ENCODE data around the gene RECK. TPM values are rescaled to one million over a fixed set of nuclear protein-coding genes. Genes with fewer than 3 reads are reported as not detected.

RECK gene
- total RNA-seq, 4 donors from 2014 or later = 7.1 to 20.0 (median 18.6) TPM

- whole genome bisulfite sequencing, 2 donors = 15 to 17% methylated on average over 18 of the region's 18 CpGs
- Histone ChIP-seq H3K9me3 (no peaks in the 10 kb centered on the region), H3K27ac (peak overlapping the region; percentile 9 to 58 (median 43)), H3K4me1 (peaks cover 0 to 8% of the 10 kb centered on the region in 2 donors), H3K27me3 (no peaks in the 10 kb centered on the region), H3K4me3 (replicated peaks in 1 of 3) (peak overlapping the region; percentile 43 to 97 (median 83)), H3K36me3 (no peaks in the 10 kb centered on the region)
- intact Hi-C loops (cut with DNase I) = no loop called here
- no peak for DNase-seq
- no peak for TF ChIP-seq POLR2A (IDR thresholded peaks at IDR 0.05)
- TF ChIP-seq, protein P1, sequence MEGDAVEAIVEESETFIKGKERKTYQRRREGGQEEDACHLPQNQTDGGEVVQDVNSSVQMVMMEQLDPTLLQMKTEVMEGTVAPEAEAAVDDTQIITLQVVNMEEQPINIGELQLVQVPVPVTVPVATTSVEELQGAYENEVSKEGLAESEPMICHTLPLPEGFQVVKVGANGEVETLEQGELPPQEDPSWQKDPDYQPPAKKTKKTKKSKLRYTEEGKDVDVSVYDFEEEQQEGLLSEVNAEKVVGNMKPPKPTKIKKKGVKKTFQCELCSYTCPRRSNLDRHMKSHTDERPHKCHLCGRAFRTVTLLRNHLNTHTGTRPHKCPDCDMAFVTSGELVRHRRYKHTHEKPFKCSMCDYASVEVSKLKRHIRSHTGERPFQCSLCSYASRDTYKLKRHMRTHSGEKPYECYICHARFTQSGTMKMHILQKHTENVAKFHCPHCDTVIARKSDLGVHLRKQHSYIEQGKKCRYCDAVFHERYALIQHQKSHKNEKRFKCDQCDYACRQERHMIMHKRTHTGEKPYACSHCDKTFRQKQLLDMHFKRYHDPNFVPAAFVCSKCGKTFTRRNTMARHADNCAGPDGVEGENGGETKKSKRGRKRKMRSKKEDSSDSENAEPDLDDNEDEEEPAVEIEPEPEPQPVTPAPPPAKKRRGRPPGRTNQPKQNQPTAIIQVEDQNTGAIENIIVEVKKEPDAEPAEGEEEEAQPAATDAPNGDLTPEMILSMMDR (IDR thresholded peaks at IDR 0.05) = no peak
Observed at GRCh38 chr9:36037549-36038122, 923 bp downstream of the RECK start.

- DNase-seq = no peak
- Histone ChIP-seq H3K4me3 (replicated peaks in 1 of 3) (no peak overlapping the region), H3K4me1 (peaks cover 0 to 8% of the 10 kb centered on the region in 2 donors), H3K27me3 (no peaks in the 10 kb centered on the region), H3K9me3 (no peaks in the 10 kb centered on the region), H3K27ac (no peak overlapping the region), H3K36me3 (no peaks in the 10 kb centered on the region)
- intact Hi-C loops (cut with DNase I) = no loop called here
- 93 to 97% methylated on average over 1 of the region's 1 CpG for WGBS, 2 donors
- TF ChIP-seq POLR2A (IDR thresholded peaks at IDR 0.05) = no peak
- TF ChIP-seq, protein P1 (IDR thresholded peaks at IDR 0.05) = no peak
Observed at GRCh38 chr9:36039121-36039520, 2.4 kb downstream of the RECK start.

GRCh38 chr9:36039696-36040095 is 3.0 kb downstream of the RECK start:
- DNase-seq = no peak
- Histone ChIP-seq H3K27me3 (no peaks in the 10 kb centered on the region), H3K4me1 (peaks cover 0 to 8% of the 10 kb centered on the region in 2 donors), H3K27ac (no peak overlapping the region), H3K4me3 (replicated peaks in 1 of 3) (no peak overlapping the region), H3K9me3 (no peaks in the 10 kb centered on the region), H3K36me3 (no peaks in the 10 kb centered on the region)
- TF ChIP-seq, protein P1 (IDR thresholded peaks at IDR 0.05) = no peak
- TF ChIP-seq POLR2A (IDR thresholded peaks at IDR 0.05) = no peak
- WGBS, 2 donors = 80 to 87% methylated on average over 1 of the region's 1 CpG
- intact Hi-C loops (cut with DNase I) = no loop called here

DNA sequence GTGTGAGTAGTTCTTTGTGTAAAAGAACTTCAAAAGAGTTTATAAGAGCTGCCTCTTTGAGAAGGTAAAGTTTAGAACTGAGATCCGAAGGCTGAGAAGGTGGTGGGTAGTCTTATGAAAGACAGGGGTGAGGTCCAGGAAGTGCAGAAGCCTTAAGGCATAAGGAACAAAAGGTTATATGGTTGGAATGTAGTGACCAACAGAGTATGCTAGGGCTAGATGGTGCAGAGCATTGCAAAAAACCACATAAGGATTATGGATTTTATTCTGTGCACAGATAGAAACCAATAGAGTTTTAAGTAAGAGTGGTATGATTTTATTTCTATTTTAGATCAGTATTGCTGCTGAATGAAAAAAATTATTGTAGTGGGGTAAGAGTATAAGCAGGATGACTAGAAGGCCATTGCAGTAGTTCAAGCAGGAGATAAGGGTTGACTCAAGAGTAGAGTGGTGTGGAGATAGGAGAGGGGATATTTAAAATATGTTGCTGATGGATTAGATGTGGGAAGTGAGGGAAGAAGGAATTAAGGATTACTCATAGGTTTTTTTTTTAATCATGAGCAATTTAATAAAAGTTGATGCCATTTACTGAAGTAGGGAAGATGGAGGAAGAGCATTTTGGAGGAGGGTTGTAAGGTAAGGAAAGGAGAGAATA is 3.7 kb downstream of the RECK start:
- TF ChIP-seq POLR2A (IDR thresholded peaks at IDR 0.05) = no peak
- TF ChIP-seq, protein P1 (IDR thresholded peaks at IDR 0.05) = no peak
- H3K9me3 ChIP-seq = no peaks in the 10 kb centered on the region
- H3K27me3 ChIP-seq = no peaks in the 10 kb centered on the region
- peaks cover 0 to 8% of the 10 kb centered on the region in 2 donors for H3K4me1 ChIP-seq
- H3K4me3 ChIP-seq (replicated peaks in 1 of 3) = no peak overlapping the region
- no peaks in the 10 kb centered on the region for H3K36me3 ChIP-seq
- no peak overlapping the region for H3K27ac ChIP-seq
- intact Hi-C loops (cut with DNase I) = no loop called here
- no peak for DNase-seq
- 93 to 97% methylated on average over 1 of the region's 1 CpG for WGBS, 2 donors

GRCh38 chr9:36041506-36041905 is 4.8 kb downstream of the RECK start:
- peaks cover 0 to 3% of the 10 kb centered on the region in 2 donors for H3K4me1 ChIP-seq
- H3K4me3 ChIP-seq (replicated peaks in 1 of 3) = no peak overlapping the region
- WGBS, 2 donors = 38 to 66% methylated on average over 1 of the region's 1 CpG
- no peak overlapping the region for H3K27ac ChIP-seq
- intact Hi-C loops (cut with DNase I) = no loop called here
- no peaks in the 10 kb centered on the region for H3K36me3 ChIP-seq
- no peak for DNase-seq
- TF ChIP-seq POLR2A (IDR thresholded peaks at IDR 0.05) = no peak
- no peaks in the 10 kb centered on the region for H3K9me3 ChIP-seq
- H3K27me3 ChIP-seq = no peaks in the 10 kb centered on the region
